ENCODE results near the gene PODNL1. TPM values are rescaled to one million over a fixed set of nuclear protein-coding genes. Genes with fewer than 3 reads are reported as not detected.

PODNL1 gene
- total RNA-seq, 6 experiments from 2014 or later = 10.1 to 13.7 (median 12.2) TPM

DNA sequence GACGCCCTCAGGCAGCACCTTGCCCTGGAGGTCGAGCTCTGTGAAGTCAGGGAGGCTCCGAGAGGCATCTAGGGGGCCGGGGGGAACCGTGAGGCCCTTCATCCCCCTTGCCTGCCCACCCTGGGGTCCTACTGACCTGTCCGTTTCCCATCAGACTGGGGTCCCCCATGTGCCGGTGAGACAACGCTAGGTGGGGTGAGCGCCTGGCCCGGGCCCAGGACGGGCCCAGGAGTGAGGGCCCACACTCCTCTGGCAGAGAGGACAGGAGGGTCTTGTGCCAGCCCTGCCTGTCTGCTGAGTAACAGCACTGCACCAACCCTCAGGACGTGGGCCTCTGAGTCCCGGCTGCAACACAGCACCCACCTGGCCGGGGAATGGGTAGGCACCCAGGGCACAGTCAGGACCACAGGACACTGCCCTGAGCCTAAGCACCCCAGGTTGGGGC lies 28.5 kb upstream of the PODNL1 start:
- H3K36me3 Mint-ChIP-seq (ENCODE audit: low read depth) = peaks cover 4% of the 10 kb centered on the region; the same call in 1 of the 2 replicates
- H3K27ac Mint-ChIP-seq = no peak overlapping the region
- H3K4me1 Mint-ChIP-seq (ENCODE audit: low read depth) = peaks cover 10% of the 10 kb centered on the region
- H3K27me3 Mint-ChIP-seq (ENCODE audit: insufficient read depth) = no peaks in the 10 kb centered on the region; the same call in 1 of the 2 replicates
- no peak for DNase-seq
- no peaks in the 10 kb centered on the region for H3K9me3 Mint-ChIP-seq
- H3K4me3 Mint-ChIP-seq = no peak overlapping the region
- TF ChIP-seq, protein P1, sequence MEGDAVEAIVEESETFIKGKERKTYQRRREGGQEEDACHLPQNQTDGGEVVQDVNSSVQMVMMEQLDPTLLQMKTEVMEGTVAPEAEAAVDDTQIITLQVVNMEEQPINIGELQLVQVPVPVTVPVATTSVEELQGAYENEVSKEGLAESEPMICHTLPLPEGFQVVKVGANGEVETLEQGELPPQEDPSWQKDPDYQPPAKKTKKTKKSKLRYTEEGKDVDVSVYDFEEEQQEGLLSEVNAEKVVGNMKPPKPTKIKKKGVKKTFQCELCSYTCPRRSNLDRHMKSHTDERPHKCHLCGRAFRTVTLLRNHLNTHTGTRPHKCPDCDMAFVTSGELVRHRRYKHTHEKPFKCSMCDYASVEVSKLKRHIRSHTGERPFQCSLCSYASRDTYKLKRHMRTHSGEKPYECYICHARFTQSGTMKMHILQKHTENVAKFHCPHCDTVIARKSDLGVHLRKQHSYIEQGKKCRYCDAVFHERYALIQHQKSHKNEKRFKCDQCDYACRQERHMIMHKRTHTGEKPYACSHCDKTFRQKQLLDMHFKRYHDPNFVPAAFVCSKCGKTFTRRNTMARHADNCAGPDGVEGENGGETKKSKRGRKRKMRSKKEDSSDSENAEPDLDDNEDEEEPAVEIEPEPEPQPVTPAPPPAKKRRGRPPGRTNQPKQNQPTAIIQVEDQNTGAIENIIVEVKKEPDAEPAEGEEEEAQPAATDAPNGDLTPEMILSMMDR (IDR thresholded peaks at IDR 0.05) = no peak

DNA sequence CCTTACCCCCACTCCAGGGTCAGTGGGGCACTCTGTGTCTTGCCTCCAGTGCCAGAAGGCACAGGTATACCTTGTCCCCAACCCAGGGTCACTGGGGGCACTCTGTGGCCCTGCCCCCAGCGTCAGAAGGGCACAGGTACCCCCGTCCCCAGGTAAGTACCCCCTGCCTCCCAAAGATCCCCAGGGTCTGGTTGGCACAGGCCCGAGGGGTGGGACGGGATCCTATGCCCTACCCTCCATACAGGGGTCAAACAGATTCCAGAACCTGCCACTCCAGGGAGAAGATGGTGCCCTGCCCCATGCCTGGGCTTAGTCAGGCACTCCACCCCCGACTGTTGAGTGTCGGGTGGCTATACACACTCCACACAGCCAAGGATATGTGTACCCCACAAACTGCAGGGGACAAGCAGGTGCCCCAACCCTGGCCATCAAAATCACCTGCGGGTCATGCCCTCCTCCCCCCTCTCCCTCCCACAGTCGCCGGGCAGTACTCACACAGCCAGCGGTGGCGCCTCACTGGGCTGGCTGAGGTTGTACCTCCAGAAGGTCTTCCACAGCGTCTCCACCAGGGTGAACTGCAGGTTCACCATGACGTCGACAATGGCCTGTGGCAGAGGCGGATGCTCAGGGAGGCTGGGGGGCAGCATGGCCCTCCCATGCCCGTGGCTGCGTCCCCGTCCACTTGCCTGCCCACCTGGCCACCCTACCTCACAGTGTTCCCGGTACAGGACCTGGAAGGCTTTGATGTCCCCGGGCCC lies 27.9 kb upstream of the PODNL1 start:
- Mint-ChIP-seq H3K4me1 (ENCODE audit: low read depth) (peaks cover 10% of the 10 kb centered on the region), H3K27ac (no peak overlapping the region), H3K9me3 (no peaks in the 10 kb centered on the region), H3K4me3 (no peak overlapping the region), H3K36me3 (ENCODE audit: low read depth) (peaks cover 9% of the 10 kb centered on the region), H3K27me3 (ENCODE audit: insufficient read depth) (no peaks in the 10 kb centered on the region; the same call in 1 of the 2 replicates)
- TF ChIP-seq, protein P1 (IDR thresholded peaks at IDR 0.05) = no peak
- DNase-seq = no peak

DNA sequence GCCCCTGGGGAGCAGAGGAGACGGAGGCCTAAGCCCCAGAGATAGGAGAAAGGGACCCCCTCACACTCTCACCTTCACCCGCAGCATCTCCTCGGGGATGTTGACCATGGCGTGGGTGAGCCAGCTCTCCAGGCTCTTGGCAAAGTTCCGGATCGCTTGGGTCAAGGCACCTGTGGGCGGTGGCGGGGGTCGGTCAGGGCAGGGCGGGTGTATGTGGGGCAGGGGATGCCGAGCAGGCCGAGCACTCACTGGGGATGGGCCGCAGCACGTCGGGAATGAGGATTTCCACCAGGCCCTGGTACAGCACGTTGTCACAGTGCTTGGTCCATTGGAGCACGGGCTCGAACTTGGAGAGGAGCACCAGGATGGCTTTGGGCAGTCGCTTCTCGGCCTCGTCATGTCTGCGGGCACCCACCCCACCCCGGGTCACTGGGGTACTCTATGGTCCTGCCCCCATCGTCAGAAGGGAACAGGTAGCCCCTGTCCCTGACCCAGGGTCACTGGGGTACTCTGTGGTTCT lies 27.2 kb upstream of the PODNL1 start:
- peaks cover 9% of the 10 kb centered on the region for H3K36me3 Mint-ChIP-seq (ENCODE audit: low read depth)
- TF ChIP-seq, protein P1 (IDR thresholded peaks at IDR 0.05) = no peak
- no peak overlapping the region for H3K4me3 Mint-ChIP-seq
- H3K9me3 Mint-ChIP-seq = no peaks in the 10 kb centered on the region
- no peak overlapping the region for H3K27ac Mint-ChIP-seq
- DNase-seq = no peak
- peaks cover 10% of the 10 kb centered on the region for H3K4me1 Mint-ChIP-seq (ENCODE audit: low read depth)
- H3K27me3 Mint-ChIP-seq (ENCODE audit: insufficient read depth) = no peaks in the 10 kb centered on the region; the same call in 1 of the 2 replicates

DNA sequence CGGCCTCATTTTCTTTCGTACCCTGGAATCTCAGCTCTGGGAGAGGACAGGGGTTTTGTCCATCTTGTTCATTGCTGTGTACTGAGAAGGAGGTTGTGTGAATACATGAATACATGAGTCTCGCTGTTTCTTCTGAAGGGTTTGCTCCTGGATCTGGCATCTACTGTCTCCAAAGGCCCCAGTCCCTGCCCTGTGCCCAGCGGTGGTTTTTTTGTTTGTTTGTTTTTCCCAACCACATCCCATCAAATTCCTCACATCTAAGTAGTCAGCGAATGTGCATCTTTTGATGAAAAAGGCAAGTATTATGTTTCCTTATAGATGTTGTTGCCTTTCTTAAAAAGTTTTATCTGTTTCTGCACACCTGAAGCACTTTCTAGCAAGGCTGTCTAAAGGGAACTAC lies 26.6 kb upstream of the PODNL1 start:
- H3K9me3 Mint-ChIP-seq = no peaks in the 10 kb centered on the region
- H3K27me3 Mint-ChIP-seq (ENCODE audit: insufficient read depth) = no peaks in the 10 kb centered on the region; the same call in 1 of the 2 replicates
- no peak overlapping the region for H3K27ac Mint-ChIP-seq
- TF ChIP-seq, protein P1 (IDR thresholded peaks at IDR 0.05) = no peak
- peaks cover 9% of the 10 kb centered on the region for H3K36me3 Mint-ChIP-seq (ENCODE audit: low read depth)
- H3K4me1 Mint-ChIP-seq (ENCODE audit: low read depth) = peaks cover 10% of the 10 kb centered on the region
- DNase-seq = peak; percentile 51
- no peak overlapping the region for H3K4me3 Mint-ChIP-seq

DNA sequence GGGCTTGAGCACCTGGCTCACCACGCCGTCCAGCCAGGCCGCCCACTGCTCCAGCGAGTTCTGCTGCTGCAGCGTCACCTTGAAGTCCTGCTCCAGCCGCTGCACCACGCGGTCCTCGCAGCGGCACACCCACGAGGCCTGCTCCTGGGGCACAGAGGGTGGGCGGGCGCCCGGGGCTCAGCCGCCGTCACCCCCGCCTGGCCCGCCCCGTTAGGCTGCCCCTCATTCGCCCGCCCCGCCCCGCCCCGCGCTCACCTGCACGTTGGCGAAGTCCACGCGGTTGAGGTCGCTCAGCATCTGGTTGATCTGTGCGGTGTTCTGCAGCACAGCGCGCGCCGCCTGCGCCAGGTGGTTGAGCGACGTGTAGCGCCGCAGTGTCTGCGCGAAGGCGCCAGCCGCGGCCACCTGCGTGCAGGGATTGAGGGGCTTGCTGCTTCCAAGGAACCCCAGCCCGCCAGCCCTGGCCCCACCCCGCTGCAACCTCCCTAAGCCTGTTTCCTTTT lies 25.4 kb upstream of the PODNL1 start:
- Mint-ChIP-seq H3K36me3 (ENCODE audit: low read depth) (peaks cover 5% of the 10 kb centered on the region), H3K9me3 (no peaks in the 10 kb centered on the region), H3K4me1 (ENCODE audit: low read depth) (peaks cover 10% of the 10 kb centered on the region), H3K27me3 (ENCODE audit: insufficient read depth) (no peaks in the 10 kb centered on the region), H3K27ac (no peak overlapping the region), H3K4me3 (no peak overlapping the region)
- TF ChIP-seq, protein P1 (IDR thresholded peaks at IDR 0.05) = no peak
- DNase-seq = no peak

Measured in HFFc6 (cell line).